HG03460 (cell line): ENCODE measurements around the gene CNDP1.

Source experiments
- ATAC-seq: cut with Tn5 transposase; IDR thresholded peaks from one replicate; pipeline ENCODE4 v1.9.1; 2021; ENCODE audit not compliant: unreplicated experiment

CNDP1 gene

DNA sequence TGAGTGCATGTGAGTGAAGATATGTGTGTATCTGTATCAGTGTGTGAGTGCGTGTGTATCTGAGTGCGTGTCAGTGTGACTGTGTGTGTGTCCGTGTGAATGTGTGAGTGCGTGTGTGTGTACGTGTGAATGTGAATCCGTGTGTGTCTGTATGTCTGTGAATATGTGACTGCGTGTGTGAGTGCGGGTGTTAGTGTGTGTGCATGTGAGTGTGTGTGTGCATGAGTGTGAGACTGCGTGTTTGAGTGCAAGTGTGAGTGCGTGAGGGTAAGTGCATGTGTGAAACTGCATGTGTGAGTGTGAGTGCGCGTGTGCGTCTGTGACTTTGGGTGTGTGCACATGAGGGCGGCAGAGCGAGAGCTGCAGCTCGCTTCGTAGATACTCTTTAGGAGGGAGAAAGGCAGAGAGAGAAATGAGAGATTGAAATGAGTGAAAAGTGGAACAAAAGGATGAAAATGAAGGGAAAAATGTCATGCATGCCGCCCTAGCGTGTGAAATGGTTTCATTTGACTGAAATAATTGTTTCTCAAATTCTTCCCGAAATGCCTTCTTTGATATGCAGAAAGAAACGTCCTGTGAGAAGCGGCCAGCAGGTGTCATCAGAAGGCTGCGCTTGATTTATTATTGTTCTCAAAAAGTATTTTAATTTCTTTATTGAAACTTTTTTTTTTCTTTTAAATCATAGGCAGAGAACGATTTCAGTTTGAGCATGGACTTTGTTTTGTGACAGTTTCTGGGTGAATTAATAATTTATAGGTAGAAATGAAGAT, 88.9 kb downstream of the CNDP1 start:
- ATAC-seq, result no peak

DNA sequence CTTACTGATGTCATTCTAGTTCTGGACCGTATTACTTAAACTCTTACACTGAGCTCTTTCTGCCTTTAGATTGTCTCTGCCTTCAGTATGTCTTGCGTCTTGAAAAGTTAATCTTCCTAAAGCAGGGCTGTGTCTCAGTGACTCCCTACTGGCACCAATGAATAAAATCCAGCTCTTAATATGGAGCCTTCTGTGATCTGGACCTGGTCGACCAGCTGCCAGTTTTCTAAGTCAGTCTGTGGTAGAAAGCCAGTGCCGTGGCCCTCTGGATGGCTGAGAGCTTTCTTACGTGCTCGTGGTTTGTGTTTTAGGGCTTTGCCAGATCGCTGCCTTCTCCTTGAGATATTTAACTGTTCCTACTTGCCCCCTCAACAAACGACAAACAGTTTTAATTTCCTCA, 90.2 kb downstream of the CNDP1 start:
- no peak for ATAC-seq

DNA sequence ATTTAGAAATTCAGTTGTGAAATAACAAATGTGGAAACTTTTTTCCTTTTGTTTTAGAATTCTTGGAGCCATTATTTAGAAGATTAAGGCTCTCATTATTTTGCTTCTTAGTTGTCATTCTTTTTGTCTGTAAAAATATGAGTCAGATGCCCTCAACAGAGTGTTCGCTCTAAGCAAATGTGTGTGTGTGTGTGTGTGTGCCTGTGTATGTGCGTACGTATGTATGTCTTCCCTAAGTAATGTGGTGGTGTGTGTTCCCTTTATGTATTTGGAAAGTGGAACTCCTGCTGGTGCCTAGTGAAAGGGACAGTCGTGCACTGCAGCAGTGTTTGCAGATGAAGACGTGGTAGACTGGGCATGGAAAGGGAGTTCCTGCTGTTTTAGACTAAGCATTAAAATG, 90.9 kb downstream of the CNDP1 start:
- no peak for ATAC-seq

DNA sequence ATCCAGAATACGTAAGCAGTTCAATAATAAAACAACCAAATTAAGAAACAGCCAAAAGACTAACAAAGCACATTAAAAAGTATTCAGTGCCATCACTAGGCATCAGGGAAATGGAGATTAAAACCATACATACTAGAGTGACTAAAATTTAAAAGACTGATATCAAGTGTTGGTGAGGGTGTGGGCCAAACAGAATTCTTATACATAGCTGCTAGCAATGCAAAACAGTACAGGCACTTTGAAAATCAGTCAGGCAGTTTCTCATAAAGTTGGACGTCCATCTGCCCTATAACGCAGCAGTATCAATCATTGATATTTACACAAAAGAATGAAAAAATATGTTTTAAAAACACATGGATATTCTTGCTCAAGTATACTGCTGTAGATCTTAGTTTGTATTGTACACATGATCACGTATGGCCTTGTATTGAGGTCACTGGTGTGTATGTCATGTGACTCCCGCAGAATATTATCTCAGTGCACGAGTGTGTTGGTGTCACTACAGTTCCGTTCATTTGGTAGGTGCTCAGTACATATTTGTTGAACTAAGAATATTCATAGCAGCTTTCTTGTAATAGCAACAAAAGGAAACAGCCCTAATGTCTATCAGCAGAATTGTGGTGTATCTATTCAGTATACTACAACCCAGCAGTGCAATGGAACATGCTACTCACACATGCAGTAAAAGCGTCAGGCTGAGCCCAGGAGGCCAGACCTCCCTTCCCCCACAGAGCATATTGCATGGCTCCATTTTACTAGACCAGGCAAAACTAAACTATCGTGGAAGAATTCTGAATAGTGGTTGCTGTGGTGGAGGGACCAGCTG, 92.0 kb downstream of the CNDP1 start:
- no peak for ATAC-seq

DNA sequence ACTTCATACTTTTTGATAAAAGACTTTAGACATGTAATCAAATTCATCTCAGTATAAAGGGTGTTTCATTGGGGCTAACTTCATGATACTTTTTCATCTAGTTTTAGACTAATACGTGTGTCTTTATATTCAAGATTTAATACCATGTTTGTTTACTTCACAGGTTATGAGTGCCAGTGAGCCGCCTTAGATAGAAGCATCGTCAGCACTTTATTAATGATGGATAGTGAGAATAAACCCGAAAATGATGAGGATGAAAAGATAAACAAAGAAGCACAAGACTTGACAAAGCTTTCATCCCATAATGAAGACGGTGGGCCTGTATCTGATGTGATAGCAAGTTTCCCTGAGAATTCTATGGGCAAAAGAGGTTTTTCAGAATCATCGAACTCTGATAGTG, 96.5 kb downstream of the CNDP1 start:
- no peak for ATAC-seq

DNA sequence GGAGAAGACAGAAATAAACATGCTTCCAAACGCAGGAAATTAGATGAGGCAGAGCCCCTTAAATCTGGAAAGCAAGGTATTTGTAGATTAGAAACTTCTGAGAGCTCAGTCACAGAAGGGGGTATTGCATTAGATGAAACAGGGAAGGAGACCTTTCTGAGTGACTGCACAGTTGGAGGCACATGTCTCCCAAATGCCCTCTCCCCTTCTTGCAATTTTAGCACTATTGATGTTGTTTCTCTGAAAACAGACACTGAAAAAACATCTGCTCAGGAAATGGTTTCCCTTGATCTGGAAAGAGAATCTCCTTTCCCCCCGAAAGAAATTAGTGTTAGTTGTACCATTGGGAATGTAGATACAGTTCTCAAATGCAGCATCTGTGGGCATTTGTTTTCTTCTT, 96.9 kb downstream of the CNDP1 start:
- ATAC-seq, result no peak

DNA sequence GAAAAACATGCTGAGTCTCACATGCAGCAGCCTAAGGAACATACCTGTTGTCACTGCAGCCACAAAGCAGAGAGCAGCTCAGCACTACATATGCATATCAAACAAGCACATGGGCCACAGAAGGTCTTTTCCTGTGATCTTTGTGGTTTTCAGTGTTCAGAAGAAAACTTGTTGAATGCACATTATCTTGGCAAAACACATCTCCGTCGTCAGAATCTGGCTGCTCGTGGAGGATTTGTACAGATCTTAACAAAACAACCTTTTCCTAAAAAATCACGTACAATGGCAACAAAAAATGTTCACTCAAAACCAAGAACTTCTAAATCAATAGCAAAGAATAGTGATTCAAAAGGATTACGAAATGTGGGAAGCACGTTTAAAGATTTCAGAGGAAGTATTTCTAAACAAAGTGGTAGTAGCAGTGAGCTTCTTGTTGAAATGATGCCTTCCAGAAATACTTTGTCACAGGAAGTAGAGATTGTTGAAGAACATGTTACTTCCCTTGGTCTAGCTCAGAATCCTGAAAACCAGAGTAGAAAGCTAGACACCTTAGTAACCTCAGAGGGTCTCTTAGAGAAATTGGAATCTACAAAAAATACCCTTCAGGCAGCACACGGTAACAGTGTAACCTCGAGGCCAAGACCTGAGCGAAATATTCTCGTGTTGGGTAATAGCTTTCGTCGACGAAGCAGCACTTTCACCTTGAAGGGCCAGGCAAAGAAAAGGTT, 97.5 kb downstream of the CNDP1 start:
- no peak for ATAC-seq

DNA sequence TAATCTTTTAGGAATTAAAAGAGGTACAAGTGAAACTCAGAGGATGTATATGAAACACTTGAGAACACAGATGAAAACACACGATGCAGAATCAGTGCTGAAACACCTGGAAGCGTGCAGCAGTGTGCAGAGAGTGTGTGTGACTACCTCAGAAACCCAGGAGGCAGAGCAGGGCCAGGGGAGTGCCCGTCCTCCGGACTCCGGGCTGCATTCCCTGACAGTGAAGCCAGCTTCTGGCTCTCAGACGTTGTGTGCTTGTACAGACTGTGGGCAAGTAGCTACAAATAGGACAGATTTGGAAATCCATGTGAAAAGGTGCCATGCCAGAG, 98.0 kb downstream of the CNDP1 start:
- ATAC-seq, result no peak

DNA sequence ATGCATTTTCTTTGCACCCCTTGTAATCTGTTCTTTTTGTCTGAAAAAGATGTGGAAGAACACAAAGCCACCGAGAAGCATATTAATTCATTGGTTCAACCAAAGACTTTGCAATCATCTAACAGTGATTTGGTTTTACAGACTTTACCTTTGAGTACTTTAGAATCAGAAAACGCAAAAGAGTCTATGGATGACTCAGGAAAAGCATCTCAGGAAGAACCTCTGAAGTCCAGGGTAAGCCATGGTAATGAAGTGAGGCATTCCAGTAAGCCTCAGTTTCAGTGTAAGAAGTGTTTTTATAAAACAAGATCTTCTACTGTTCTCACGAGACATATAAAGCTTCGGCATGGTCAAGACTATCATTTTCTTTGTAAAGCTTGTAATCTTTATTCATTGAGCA, 98.6 kb downstream of the CNDP1 start:
- ATAC-seq, result no peak

DNA sequence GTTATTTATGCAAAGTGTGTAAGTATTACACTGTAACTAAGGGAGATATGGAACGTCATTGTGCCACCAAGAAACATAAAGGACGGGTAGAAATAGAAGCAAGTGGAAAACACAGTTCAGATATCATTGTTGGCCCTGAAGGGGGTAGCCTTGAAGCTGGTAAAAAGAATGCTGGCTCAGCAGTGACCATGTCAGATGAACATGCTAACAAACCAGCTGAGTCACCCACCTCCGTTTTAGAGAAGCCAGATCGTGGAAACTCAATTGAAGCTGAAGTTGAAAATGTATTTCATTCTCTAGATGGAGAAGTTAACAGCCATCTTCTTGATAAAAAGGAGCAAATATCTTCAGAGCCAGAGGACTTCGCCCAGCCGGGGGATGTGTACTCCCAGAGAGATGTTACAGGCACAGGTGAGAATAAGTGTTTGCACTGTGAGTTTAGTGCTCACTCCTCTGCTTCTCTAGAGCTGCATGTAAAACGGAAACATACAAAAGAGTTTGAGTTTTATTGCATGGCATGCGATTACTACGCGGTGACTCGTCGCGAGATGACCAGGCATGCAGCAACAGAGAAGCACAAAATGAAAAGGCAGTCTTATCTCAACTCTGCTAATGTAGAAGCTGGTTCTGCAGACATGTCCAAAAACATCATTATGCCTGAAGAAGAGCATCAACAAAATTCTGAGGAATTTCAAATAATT, 99.5 kb downstream of the CNDP1 start:
- no peak for ATAC-seq

DNA sequence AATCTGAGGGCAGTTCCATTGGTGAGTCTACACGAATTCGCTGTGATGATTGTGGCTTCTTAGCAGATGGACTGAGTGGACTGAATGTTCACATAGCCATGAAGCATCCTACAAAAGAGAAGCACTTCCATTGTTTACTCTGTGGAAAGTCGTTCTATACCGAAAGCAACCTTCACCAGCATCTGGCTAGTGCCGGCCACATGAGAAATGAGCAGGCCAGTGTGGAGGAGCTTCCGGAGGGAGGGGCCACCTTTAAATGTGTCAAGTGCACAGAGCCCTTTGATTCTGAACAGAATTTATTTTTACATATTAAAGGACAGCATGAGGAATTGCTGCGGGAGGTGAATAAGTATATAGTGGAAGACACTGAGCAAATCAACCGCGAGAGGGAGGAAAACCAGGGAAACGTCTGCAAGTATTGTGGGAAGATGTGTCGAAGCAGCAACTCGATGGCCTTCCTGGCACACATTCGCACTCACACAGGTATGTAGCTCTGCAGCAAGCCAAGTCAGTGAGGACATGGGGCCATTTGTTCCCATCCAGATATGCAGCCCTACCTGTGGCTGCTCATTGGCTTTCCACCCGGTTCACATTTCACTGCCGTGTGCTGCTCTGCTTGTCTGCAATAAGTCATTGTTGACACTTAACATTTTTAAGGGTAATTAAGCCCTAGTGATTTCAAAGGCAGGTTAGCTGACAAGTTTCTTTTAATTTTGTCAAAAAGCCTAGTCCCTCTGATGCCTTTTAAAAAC, 101.1 kb downstream of the CNDP1 start:
- no peak for ATAC-seq
